NT2/D1 (cell line): ENCODE results near the gene FANCE.

ENCODE experiments used
- DNase-seq: peaks from one replicate; pipeline ENCODE4 v3.0.0-alpha.2; 2011; ENCODE audit warnings: low read depth, low spot score
- H3K27me3 ChIP-seq: 2 replicates; pipeline ENCODE4 v1.6.0; 2011; ENCODE audit warnings: mild to moderate bottlenecking; ENCODE audit not compliant: insufficient read length, insufficient read depth
- H3K36me3 ChIP-seq: 2 replicates; pipeline ENCODE4 v1.6.1; 2011; ENCODE audit warnings: mild to moderate bottlenecking, low read length, mixed read lengths; ENCODE audit not compliant: insufficient read depth, insufficient read length
- H3K4me1 ChIP-seq: 2 replicates; pipeline ENCODE4 v1.5.1; 2011; ENCODE audit not compliant: insufficient read depth, insufficient read length
- H3K4me3 ChIP-seq: 2 replicates; pipeline ENCODE4 v1.5.1; 2011; ENCODE audit warnings: low read depth; ENCODE audit not compliant: insufficient read length
- H3K9ac ChIP-seq: 2 replicates; pipeline ENCODE4 v1.6.0; 2011; ENCODE audit warnings: low read depth; ENCODE audit not compliant: insufficient read length
- H3K9me3 ChIP-seq: 2 replicates; pipeline ENCODE4 v1.5.1; 2011; ENCODE audit warnings: mild to moderate bottlenecking, low read length; ENCODE audit not compliant: insufficient read depth
- SUZ12 ChIP-seq: IDR thresholded peaks from 2 replicates; pipeline ENCODE4 v1.6.1; 2011; ENCODE audit not compliant: insufficient read length, insufficient read depth; ENCODE audit errors: extremely low read depth
- YY1 ChIP-seq: IDR thresholded peaks from 2 replicates; pipeline ENCODE4 v1.6.1; 2011; ENCODE audit not compliant: insufficient read length, insufficient read depth
- ZNF274 ChIP-seq: IDR thresholded peaks from 2 replicates; pipeline ENCODE4 v1.6.1; 2011; ENCODE audit warnings: mild to moderate bottlenecking, low read depth, low read length

Gene FANCE

GRCh38 chr6:35452183-35453090, at the start of gene FANCE:
TSS of gene FANCE (plus strand) at chr6:35452338. CDS start at chr6:35452546, 208 bp downstream.
- Histone ChIP-seq H3K4me1 (peaks cover 7% of the 10 kb centered on the region), H3K27me3 (no peaks in the 10 kb centered on the region), H3K4me3 (peak within 1 kb of the TSS; percentile 65), H3K9me3 (no peaks in the 10 kb centered on the region), H3K36me3 (peaks cover 19% of the 10 kb centered on the region), H3K9ac (peak within 1 kb of the TSS; percentile 70)
- peak; percentile 87 for DNase-seq
- no peak for TF ChIP-seq YY1
- TF ChIP-seq ZNF274 = no peak

- Histone ChIP-seq H3K27me3 (no peaks in the 10 kb centered on the region), H3K9me3 (peaks cover 4% of the 10 kb centered on the region), H3K36me3 (no peaks in the 10 kb centered on the region), H3K9ac (no peak overlapping the region), H3K4me3 (no peak overlapping the region), H3K4me1 (peaks cover 8% of the 10 kb centered on the region)
- TF ChIP-seq YY1 (no peak), SUZ12 (no peak), ZNF274 (no peak)
- DNase-seq = no peak
Observed at GRCh38 chr6:35402856-35403191, 49.3 kb upstream of the FANCE start.

GRCh38 chr6:35403544-35404442, 48.3 kb upstream of the FANCE start:
- Histone ChIP-seq H3K9ac (no peak overlapping the region), H3K36me3 (no peaks in the 10 kb centered on the region), H3K27me3 (no peaks in the 10 kb centered on the region), H3K4me1 (peaks cover 8% of the 10 kb centered on the region), H3K4me3 (no peak overlapping the region), H3K9me3 (no peaks in the 10 kb centered on the region)
- no peak for DNase-seq
- TF ChIP-seq SUZ12 (no peak), YY1 (no peak), ZNF274 (no peak)

- H3K36me3 ChIP-seq = peaks cover 10% of the 10 kb centered on the region
Observed at GRCh38 chr6:35406711-35407485, 45.2 kb upstream of the FANCE start.

GRCh38 chr6:35409245-35409644, 42.9 kb upstream of the FANCE start:
- Histone ChIP-seq H3K27me3 (no peaks in the 10 kb centered on the region), H3K9ac (no peak overlapping the region), H3K4me3 (no peak overlapping the region), H3K4me1 (no peaks in the 10 kb centered on the region), H3K36me3 (peaks cover 13% of the 10 kb centered on the region), H3K9me3 (no peaks in the 10 kb centered on the region)
- TF ChIP-seq YY1 = no peak
- no peak for TF ChIP-seq SUZ12
- no peak for TF ChIP-seq ZNF274
- DNase-seq = no peak

More at GRCh38 chr6:35406711-35407485, 45.2 kb upstream of the FANCE start:
- H3K9ac ChIP-seq = no peak overlapping the region
- no peaks in the 10 kb centered on the region for H3K27me3 ChIP-seq
- TF ChIP-seq ZNF274 (no peak), SUZ12 (no peak), YY1 (no peak)
- no peak overlapping the region for H3K4me3 ChIP-seq
- no peak for DNase-seq
- H3K4me1 ChIP-seq = peaks cover 4% of the 10 kb centered on the region
- H3K9me3 ChIP-seq = no peaks in the 10 kb centered on the region

- Histone ChIP-seq H3K27me3 (no peaks in the 10 kb centered on the region), H3K4me3 (no peak overlapping the region), H3K9me3 (no peaks in the 10 kb centered on the region), H3K9ac (no peak overlapping the region), H3K4me1 (no peaks in the 10 kb centered on the region), H3K36me3 (peaks cover 13% of the 10 kb centered on the region)
- TF ChIP-seq ZNF274 (no peak), SUZ12 (no peak), YY1 (no peak)
- DNase-seq = no peak
Observed at GRCh38 chr6:35410131-35410530, 42.0 kb upstream of the FANCE start.
